GM12873 (cell line): ENCODE data around the gene NAV1.

Experiments used
- CTCF ChIP-seq: IDR thresholded peaks from 2 replicates; pipeline ENCODE4 v1.5.1; 2012; ENCODE audit warnings: low read depth, mild to moderate bottlenecking, moderate library complexity, low read length, control low read depth; ENCODE audit not compliant: insufficient read depth; ENCODE audit errors: missing control alignments

NAV1 gene

GRCh38 chr1:201513498-201514243 is 25.3 kb upstream of the NAV1 start:
- TF ChIP-seq CTCF, result no peak

GRCh38 chr1:201514466-201514865 is 24.5 kb upstream of the NAV1 start:
- TF ChIP-seq CTCF, result no peak

- TF ChIP-seq CTCF, result no peak
These were observed 23.7 kb upstream of the NAV1 start for GRCh38 chr1:201515062-201515750.

GRCh38 chr1:201515895-201516294 is 23.0 kb upstream of the NAV1 start:
- TF ChIP-seq CTCF, result no peak

GRCh38 chr1:201516511-201517127 is 22.3 kb upstream of the NAV1 start:
- TF ChIP-seq CTCF, result no peak

GRCh38 chr1:201517631-201518030 is 21.3 kb upstream of the NAV1 start:
- TF ChIP-seq CTCF, result no peak

GRCh38 chr1:201518071-201518470 is 20.9 kb upstream of the NAV1 start:
- no peak for TF ChIP-seq CTCF
